ENCODE data around the gene EIF5. TPM values are rescaled to one million over a fixed set of nuclear protein-coding genes. Genes with fewer than 3 reads are reported as not detected.

The EIF5 gene
- total and polyA plus RNA-seq, 2 of the 8 experiments (the other 6 are each of a cell fraction or from before 2014, with no cell fraction given): 179 to 323 TPM

DNA sequence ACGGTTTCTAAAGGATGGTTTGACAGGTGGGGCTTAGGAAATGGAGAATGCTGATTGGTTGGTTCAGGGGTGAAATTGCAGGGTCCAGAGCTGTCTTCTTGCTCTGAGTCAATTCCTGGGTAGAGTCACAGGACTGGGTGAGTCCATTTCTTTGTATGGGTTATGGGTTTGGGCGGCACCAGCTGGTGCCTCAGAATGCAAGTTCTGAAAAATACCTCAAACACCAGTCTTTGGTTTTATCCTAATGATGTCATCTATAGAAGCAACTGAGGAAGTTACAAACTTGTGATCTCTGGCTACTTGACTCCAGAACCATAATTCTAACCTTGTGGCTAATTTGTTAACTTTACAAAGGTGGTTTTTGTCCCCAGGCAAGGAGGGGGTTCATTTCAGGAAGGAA, 47.6 kb upstream of the EIF5 start:
- peaks cover 4% of the 10 kb centered on the region in 2 experiments; a peak in 1 of 4 replicates for H3K9me3 ChIP-seq (ENCODE audit: insufficient read depth in 2 of 2, low read depth in 1 of 2, low read length in 1 of 2)
- no peak overlapping the region for H4K8ac ChIP-seq (ENCODE audit: extremely low read depth, insufficient read depth, low read length)
- H3K14ac ChIP-seq (ENCODE audit: insufficient read length): no peak overlapping the region
- no peaks in the 10 kb centered on the region for H3K36me3 ChIP-seq (ENCODE audit: control insufficient read depth in 2 of 4, insufficient read depth in 4 of 4, low read length in 3 of 4)
- no peak overlapping the region for H3K4me3 ChIP-seq (ENCODE audit: extremely low read depth in 1 of 4, insufficient read depth in 2 of 4, low read depth in 3 of 4, low read length in 4 of 4)
- no peaks in the 10 kb centered on the region for H3K79me1 ChIP-seq (ENCODE audit: low read depth, low read length)
- no peak overlapping the region for H3K23ac ChIP-seq (ENCODE audit: insufficient read length)
- no peak overlapping the region for H2AFZ ChIP-seq (ENCODE audit: low read length)
- no peaks in the 10 kb centered on the region; a peak in 2 of 7 replicates for H3K27me3 ChIP-seq (replicated peaks in 1 of 4; ENCODE audit: control insufficient read depth in 3 of 4, extremely low read depth in 1 of 4, insufficient read depth in 3 of 4, low read length in 3 of 4)
- H3K79me2 ChIP-seq (ENCODE audit: control insufficient read depth in 1 of 2, insufficient read depth in 2 of 2, low read length in 2 of 2): no peaks in the 10 kb centered on the region
- H2BK15ac ChIP-seq (ENCODE audit: low read length): no peak overlapping the region
- H2BK5ac ChIP-seq (ENCODE audit: low read depth, low read length): no peak overlapping the region
- no peak overlapping the region for H3K27ac ChIP-seq (ENCODE audit: low read depth, low read length)
- no peak overlapping the region for H4K5ac ChIP-seq (ENCODE audit: insufficient read length, low read depth, low read length)
- H2AK5ac ChIP-seq (ENCODE audit: low read depth, low read length): no peak overlapping the region
- no peak overlapping the region for H3K4me2 ChIP-seq (ENCODE audit: insufficient read depth in 1 of 2, low read depth in 2 of 2, low read length in 2 of 2)
- FAIRE-seq: no peak
- H2BK12ac ChIP-seq (ENCODE audit: low read depth, low read length): no peak overlapping the region
- 97% methylated on average over 2 of the region's 2 CpGs; no CpG with 5 or more reads in 1 of the 2 experiments for WGBS, 2 experiments (ENCODE audit: extremely low coverage in 1 of 2, insufficient coverage in 1 of 2, insufficient read length in 1 of 2, insufficient replicate concordance in 2 of 2, low coverage in 1 of 2, low lambda C conversion rate in 2 of 2, missing lambda C conversion rate in 1 of 2)
- ChIA-PET POLR2A (ENCODE audit: partially characterized antibody) (interaction anchor here (0.7 to 1.1 kb wide), 2 partner anchors 8 to 147 kb away, joined by 3 to 4 read pairs; no protein-coding TSS in a partner anchor), CTCF (ENCODE audit: partially characterized antibody) (interaction anchor here (1.3 to 4.0 kb wide), 2 partner anchors 146 to 181 kb away, joined by 7 to 34 read pairs; no protein-coding TSS in a partner anchor)
- H3K9ac ChIP-seq (replicated peaks in 1 of 4; ENCODE audit: extremely low read depth in 1 of 4, low read depth in 3 of 4, low read length in 3 of 4): no peak overlapping the region
- H4K91ac ChIP-seq (replicated peaks; ENCODE audit: insufficient read length, low read length): no peak overlapping the region
- H3K18ac ChIP-seq (ENCODE audit: extremely low read depth, low read length): no peak overlapping the region
- no peak overlapping the region for H3K56ac ChIP-seq (replicated peaks; ENCODE audit: insufficient read length, low read depth, low read length)
- no peak overlapping the region for H2BK20ac ChIP-seq (ENCODE audit: low read length)
- no peak for DNase-seq (ENCODE audit: low read depth in 1 of 2, low spot score in 2 of 2)
- H2BK120ac ChIP-seq (replicated peaks; ENCODE audit: low read depth, low read length): no peak overlapping the region
- no peak overlapping the region for H3K4ac ChIP-seq (replicated peaks; ENCODE audit: insufficient read length, low read depth, low read length)
- no peaks in the 10 kb centered on the region for H4K20me1 ChIP-seq (replicated peaks in 1 of 2; ENCODE audit: control insufficient read depth in 1 of 2, insufficient read depth in 2 of 2, low read length in 2 of 2)
- H3K4me1 ChIP-seq (replicated peaks in 1 of 4; ENCODE audit: control insufficient read depth in 3 of 4, insufficient read depth in 4 of 4, low read length in 3 of 4): peaks cover 5 to 22% (median 14%) of the 10 kb centered on the region in 4 experiments
- H3K23me2 ChIP-seq (ENCODE audit: low read depth, low read length): no peaks in the 10 kb centered on the region
- no peak for TF ChIP-seq EZH2 (IDR thresholded peaks at IDR 0.05; ENCODE audit: low read depth, low read length, severe bottlenecking)
- no peak for TF ChIP-seq RBBP5 (IDR thresholded peaks at IDR 0.05; ENCODE audit: borderline replicate concordance, low read depth, low read length)
- TF ChIP-seq, protein P1, sequence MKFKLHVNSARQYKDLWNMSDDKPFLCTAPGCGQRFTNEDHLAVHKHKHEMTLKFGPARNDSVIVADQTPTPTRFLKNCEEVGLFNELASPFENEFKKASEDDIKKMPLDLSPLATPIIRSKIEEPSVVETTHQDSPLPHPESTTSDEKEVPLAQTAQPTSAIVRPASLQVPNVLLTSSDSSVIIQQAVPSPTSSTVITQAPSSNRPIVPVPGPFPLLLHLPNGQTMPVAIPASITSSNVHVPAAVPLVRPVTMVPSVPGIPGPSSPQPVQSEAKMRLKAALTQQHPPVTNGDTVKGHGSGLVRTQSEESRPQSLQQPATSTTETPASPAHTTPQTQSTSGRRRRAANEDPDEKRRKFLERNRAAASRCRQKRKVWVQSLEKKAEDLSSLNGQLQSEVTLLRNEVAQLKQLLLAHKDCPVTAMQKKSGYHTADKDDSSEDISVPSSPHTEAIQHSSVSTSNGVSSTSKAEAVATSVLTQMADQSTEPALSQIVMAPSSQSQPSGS (IDR thresholded peaks at IDR 0.05; ENCODE audit: low read length): no peak
- no peak for TF ChIP-seq CHD1 (IDR thresholded peaks at IDR 0.05; ENCODE audit: low read depth, low read length)
- no peak for TF ChIP-seq TAF7 (optimal IDR thresholded peaks at IDR 0.05; ENCODE audit: borderline replicate concordance, low read depth, low read length)
